Medulla oblongata (tissue), 1 donor: Measurements from ENCODE around the gene RUSF1.
"Not testable (repeated sequence)": the region's sequence is repeated elsewhere in the genome, so short reads cannot be mapped to it uniquely, and the experiment has no call there.

Source experiments
- DNase-seq: peaks from one replicate; pipeline ENCODE4 v3.0.0-alpha.2; 2015; ENCODE audit errors: extremely low spot score

RUSF1 gene

GRCh38 chr16:31507929-31508705, at the start of gene RUSF1:
Gene RUSF1 (minus strand): TSS chr16:31508391. CDS start chr16:31508373, 18 bp downstream.
- DNase-seq: peak; percentile 91

- DNase-seq: no peak
Observed at GRCh38 chr16:31542763-31543162, 34.6 kb upstream of the RUSF1 start.

GRCh38 chr16:31539762-31540161, 31.6 kb upstream of the RUSF1 start:
- not testable (repeated sequence) for DNase-seq

GRCh38 chr16:31538243-31538598, 30.0 kb upstream of the RUSF1 start:
- DNase-seq: not testable (repeated sequence)

- no peak for DNase-seq
Observed at GRCh38 chr16:31537362-31538242, 29.4 kb upstream of the RUSF1 start.

GRCh38 chr16:31536804-31537361, 28.7 kb upstream of the RUSF1 start:
- no peak for DNase-seq

- no peak for DNase-seq
Observed at GRCh38 chr16:31535737-31536136, 27.5 kb upstream of the RUSF1 start.

- no peak for DNase-seq
Observed at GRCh38 chr16:31532896-31533295, 24.7 kb upstream of the RUSF1 start.

- DNase-seq: no peak
Observed at GRCh38 chr16:31532120-31532519, 23.9 kb upstream of the RUSF1 start.

GRCh38 chr16:31531096-31531495, 22.9 kb upstream of the RUSF1 start:
- no peak for DNase-seq

- no peak for DNase-seq
Observed at GRCh38 chr16:31530405-31530804, 22.2 kb upstream of the RUSF1 start.

- DNase-seq: no peak
Observed at GRCh38 chr16:31529937-31530312, 21.7 kb upstream of the RUSF1 start.

GRCh38 chr16:31529108-31529936, 21.1 kb upstream of the RUSF1 start:
- DNase-seq: no peak

GRCh38 chr16:31528523-31529107, 20.4 kb upstream of the RUSF1 start:
- DNase-seq: no peak

- no peak for DNase-seq
Observed at GRCh38 chr16:31527734-31528274, 19.6 kb upstream of the RUSF1 start, which contains the start of gene AHSP. Gene AHSP (plus strand): TSS chr16:31527900. CDS start chr16:31528140, 240 bp downstream.

GRCh38 chr16:31525113-31525512, 16.9 kb upstream of the RUSF1 start:
- DNase-seq: no peak

GRCh38 chr16:31523768-31524167, 15.6 kb upstream of the RUSF1 start:
- DNase-seq: not testable (repeated sequence)

- DNase-seq: no peak
Observed at GRCh38 chr16:31522071-31522470, 13.9 kb upstream of the RUSF1 start.

GRCh38 chr16:31521368-31521767, 13.2 kb upstream of the RUSF1 start:
- no peak for DNase-seq

- no peak for DNase-seq
Observed at GRCh38 chr16:31519759-31520431, 11.7 kb upstream of the RUSF1 start.
